NCI-H2171 (cell line): ENCODE measurements around the gene SPSB3.
A peak's percentile ranks its signal among the peaks of the same experiment; 100 is the strongest.

Experiments
- DNase-seq: peaks from one replicate; lab custom pipeline; 2025; lab: John Stamatoyannopoulos, UW

SPSB3 gene

GRCh38 chr16:1788708-1789100 lies 6.3 kb upstream of the SPSB3 start:
- no peak for DNase-seq

- no peak for DNase-seq
Observed at GRCh38 chr16:1788095-1788707, 5.8 kb upstream of the SPSB3 start.

- DNase-seq = no peak
Observed at GRCh38 chr16:1787322-1788094, 5.1 kb upstream of the SPSB3 start.

- no peak for DNase-seq
Observed at GRCh38 chr16:1787056-1787321, 4.6 kb upstream of the SPSB3 start.

GRCh38 chr16:1786242-1787055 lies 4.1 kb upstream of the SPSB3 start:
- DNase-seq = no peak

GRCh38 chr16:1785846-1786170 lies 3.4 kb upstream of the SPSB3 start:
- no peak for DNase-seq

GRCh38 chr16:1784977-1785845 lies 2.8 kb upstream of the SPSB3 start:
- no peak for DNase-seq

- peak; percentile 21 for DNase-seq
Observed at GRCh38 chr16:1781758-1782407, 488 bp downstream of the SPSB3 start.

- no peak for DNase-seq
Observed at GRCh38 chr16:1781254-1781653, 1.1 kb downstream of the SPSB3 start.

GRCh38 chr16:1780677-1781072 lies 1.7 kb downstream of the SPSB3 start:
- no peak for DNase-seq

GRCh38 chr16:1779741-1780676 lies 2.4 kb downstream of the SPSB3 start:
- DNase-seq = no peak

- no peak for DNase-seq
Observed at GRCh38 chr16:1779234-1779701, 3.1 kb downstream of the SPSB3 start.

- no peak for DNase-seq
Observed at GRCh38 chr16:1778200-1779179, 3.9 kb downstream of the SPSB3 start.

- no peak for DNase-seq
Observed at GRCh38 chr16:1777375-1778199, 4.8 kb downstream of the SPSB3 start.

- no peak for DNase-seq
Observed at GRCh38 chr16:1776991-1777374, 5.4 kb downstream of the SPSB3 start.

- DNase-seq = no peak
Observed at GRCh38 chr16:1776672-1776955, 5.8 kb downstream of the SPSB3 start.

- DNase-seq = peak; percentile 95
Observed at GRCh38 chr16:1775846-1776671, 6.3 kb downstream of the SPSB3 start.
